SK-N-SH (cell line): ENCODE results near the gene CYP11A1.

ENCODE experiments used
- CTCF ChIP-seq: fragments of 200-600 bp; sonication (generic); IDR thresholded peaks from 2 replicates; pipeline ENCODE4 v1.6.1; 2017; ENCODE audit warnings: antibody characterized with exemption, mild to moderate bottlenecking, moderate library complexity
- FOSL2 ChIP-seq: IDR thresholded peaks from 2 replicates; pipeline ENCODE4 v1.4.0; 2012; ENCODE audit warnings: low read depth, mild to moderate bottlenecking, moderate library complexity, borderline replicate concordance
- POLR2AphosphoS5 ChIP-seq: IDR thresholded peaks from 2 replicates; pipeline ENCODE4 v1.6.1; 2012; ENCODE audit warnings: low read depth, low read length
- REST ChIP-seq: IDR thresholded peaks from 2 replicates; pipeline ENCODE4 v1.6.1; 2012; ENCODE audit warnings: mild to moderate bottlenecking, low read depth, low read length, moderate library complexity
- SMC3 ChIP-seq: IDR thresholded peaks from 2 replicates; pipeline ENCODE4 v1.6.1; 2012; ENCODE audit warnings: low read depth, low read length, improper control_type of control experiment
- YY1 ChIP-seq: IDR thresholded peaks from 2 replicates; pipeline ENCODE4 v1.4.0; 2012; ENCODE audit warnings: low read depth, mild to moderate bottlenecking

- TF ChIP-seq REST (no peak), CTCF (no peak), YY1 (no peak), SMC3 (no peak), POLR2AphosphoS5 (no peak), FOSL2 (no peak)
Observed at GRCh38 chr15:74381190-74381453, 13.7 kb upstream of the CYP11A1 start.
